ENCODE results near the gene SPPL3. TPM values are rescaled to one million over a fixed set of nuclear protein-coding genes. Genes with fewer than 3 reads are reported as not detected.
"Not testable (repeated sequence)": the region's sequence is repeated elsewhere in the genome, so short reads cannot be mapped to it uniquely, and the experiment has no call there.

SPPL3 gene
- total RNA-seq, 1 donor, result 44.5 TPM

- Histone ChIP-seq H3K4me3 (ENCODE audit: low read length) (no peak overlapping the region), H3K27me3 (ENCODE audit: insufficient read depth, low read length) (no peaks in the 10 kb centered on the region), H3K4me1 (ENCODE audit: insufficient read depth, low read length) (no peaks in the 10 kb centered on the region), H3K9me3 (ENCODE audit: low read depth, low read length) (no peaks in the 10 kb centered on the region)
Observed at GRCh38 chr12:120738252-120739030, 165.7 kb downstream of the SPPL3 start.

DNA sequence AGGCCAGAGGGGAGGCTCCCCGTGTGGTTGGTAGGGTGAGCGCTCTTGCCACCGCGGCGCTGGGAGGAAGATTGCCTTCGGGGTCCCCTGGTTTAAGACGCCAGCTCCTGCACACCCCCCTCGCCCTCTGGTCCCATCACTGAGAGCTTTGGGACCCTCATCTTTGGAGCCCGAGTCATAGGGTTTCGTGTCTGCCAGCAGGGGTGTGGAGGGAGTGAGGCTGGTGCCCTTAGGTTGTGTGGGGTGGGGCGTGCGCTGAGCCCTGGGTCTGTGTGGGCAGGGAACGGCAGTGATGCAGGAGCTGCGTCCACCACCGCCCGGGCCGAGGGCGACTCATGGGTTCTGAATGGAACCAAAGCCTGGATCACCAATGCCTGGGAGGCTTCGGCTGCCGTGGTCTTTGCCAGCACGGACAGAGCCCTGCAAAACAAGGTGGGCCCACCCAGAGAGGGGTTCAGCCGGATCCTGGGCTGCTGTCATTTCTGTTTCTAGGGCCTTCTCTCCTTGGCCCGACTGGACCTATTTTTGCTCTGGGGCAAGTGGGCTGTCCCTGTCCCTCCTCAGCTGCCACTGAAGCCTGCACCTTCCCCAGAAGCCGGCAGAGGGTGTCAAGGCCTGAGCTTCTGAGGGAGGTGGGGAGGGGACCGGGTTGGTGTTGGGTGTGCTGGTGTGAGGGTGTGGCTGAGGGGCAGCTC, 166.5 kb downstream of the SPPL3 start:
- Histone ChIP-seq H3K4me1 (ENCODE audit: insufficient read depth, low read length) (no peaks in the 10 kb centered on the region), H3K27me3 (ENCODE audit: insufficient read depth, low read length) (no peaks in the 10 kb centered on the region), H3K9me3 (ENCODE audit: low read depth, low read length) (no peaks in the 10 kb centered on the region), H3K4me3 (ENCODE audit: low read length) (no peak overlapping the region)

DNA sequence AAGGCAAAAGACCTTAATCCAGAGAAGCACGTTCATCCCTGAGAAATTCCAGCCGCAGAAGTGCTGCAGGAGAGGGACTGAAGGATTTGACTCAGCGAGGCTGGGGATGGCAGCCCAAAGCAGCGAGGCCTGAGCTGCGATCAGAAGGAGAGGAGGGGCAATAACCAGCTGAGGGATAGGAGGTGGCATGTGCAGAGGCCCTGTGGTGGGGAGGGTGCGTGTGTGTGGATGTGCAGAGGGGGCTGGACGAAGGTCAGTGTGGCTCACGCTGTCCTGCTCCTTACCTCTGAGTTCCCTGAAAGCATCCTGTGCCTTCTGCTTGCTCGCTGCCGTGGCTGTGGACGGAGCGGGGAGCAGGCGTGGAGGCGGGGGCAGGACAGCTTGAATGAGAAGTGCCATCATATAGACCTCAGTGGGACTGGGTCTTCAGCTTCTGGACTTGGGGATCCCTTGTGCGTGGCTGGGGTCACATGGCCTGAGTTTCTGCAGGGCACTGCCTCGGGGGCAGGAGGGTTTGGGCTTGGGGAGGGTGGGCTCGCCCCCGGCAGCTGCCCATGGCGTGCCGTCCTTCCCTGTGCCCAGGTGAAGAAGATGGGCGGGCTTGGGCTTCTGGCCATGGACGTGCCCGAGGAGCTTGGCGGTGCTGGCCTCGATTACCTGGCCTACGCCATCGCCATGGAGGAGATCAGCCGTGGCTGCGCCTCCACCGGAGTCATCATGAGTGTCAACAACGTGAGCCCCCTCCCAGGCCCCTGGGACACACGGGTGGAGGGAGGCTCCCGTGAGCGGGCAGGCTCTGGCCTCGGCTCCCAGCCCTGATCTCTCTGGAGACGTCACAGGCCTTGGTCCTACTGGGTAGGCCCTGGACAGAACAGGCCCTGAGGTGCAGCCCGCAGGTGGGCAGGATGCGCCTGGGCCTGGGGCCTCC, 167.5 kb downstream of the SPPL3 start:
- Histone ChIP-seq H3K9me3 (ENCODE audit: low read depth, low read length) (no peaks in the 10 kb centered on the region), H3K27me3 (ENCODE audit: insufficient read depth, low read length) (no peaks in the 10 kb centered on the region), H3K4me3 (ENCODE audit: low read length) (no peak overlapping the region), H3K4me1 (ENCODE audit: insufficient read depth, low read length) (no peaks in the 10 kb centered on the region)

GRCh38 chr12:120735181-120735580, 169.0 kb downstream of the SPPL3 start:
- Histone ChIP-seq H3K9me3 (ENCODE audit: low read depth, low read length) (no peaks in the 10 kb centered on the region), H3K4me1 (ENCODE audit: insufficient read depth, low read length) (no peaks in the 10 kb centered on the region), H3K27me3 (ENCODE audit: insufficient read depth, low read length) (no peaks in the 10 kb centered on the region), H3K4me3 (ENCODE audit: low read length) (no peak overlapping the region)

GRCh38 chr12:120734210-120734609, 169.9 kb downstream of the SPPL3 start:
- Histone ChIP-seq H3K27me3 (ENCODE audit: insufficient read depth, low read length) (no peaks in the 10 kb centered on the region), H3K9me3 (ENCODE audit: low read depth, low read length) (no peaks in the 10 kb centered on the region), H3K4me3 (ENCODE audit: low read length) (no peak overlapping the region), H3K4me1 (ENCODE audit: insufficient read depth, low read length) (no peaks in the 10 kb centered on the region)

DNA sequence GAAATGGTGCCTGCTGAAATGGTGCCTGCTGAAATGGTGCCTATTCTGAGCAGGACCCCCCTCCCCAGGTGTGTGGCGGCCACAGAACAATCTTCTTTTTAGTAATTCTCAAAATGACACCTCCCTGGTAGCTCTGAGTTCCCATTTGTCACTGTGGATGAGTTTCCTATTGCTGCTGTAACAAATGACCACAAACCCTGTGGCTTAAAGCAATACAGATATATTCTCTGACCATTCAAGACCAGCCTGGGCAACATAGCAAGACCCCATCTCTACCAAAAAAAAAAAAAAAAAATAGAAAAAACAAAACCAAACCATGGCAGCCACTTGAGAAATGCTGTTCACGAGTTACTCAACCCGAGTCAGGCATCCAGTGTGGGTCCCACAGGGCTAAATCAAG, 170.6 kb downstream of the SPPL3 start:
- no peaks in the 10 kb centered on the region for H3K9me3 ChIP-seq (ENCODE audit: low read depth, low read length)
- H3K27me3 ChIP-seq (ENCODE audit: insufficient read depth, low read length), result no peaks in the 10 kb centered on the region
- H3K4me3 ChIP-seq (ENCODE audit: low read length), result no peak overlapping the region
- H3K4me1 ChIP-seq (ENCODE audit: insufficient read depth, low read length), result no peaks in the 10 kb centered on the region

GRCh38 chr12:120732198-120732597, 172.0 kb downstream of the SPPL3 start:
- H3K9me3 ChIP-seq (ENCODE audit: low read depth, low read length); H3K27me3 ChIP-seq (ENCODE audit: insufficient read depth, low read length); H3K4me3 ChIP-seq (ENCODE audit: low read length); H3K4me1 ChIP-seq (ENCODE audit: insufficient read depth, low read length): not testable (repeated sequence)

GRCh38 chr12:120726961-120727360, 177.2 kb downstream of the SPPL3 start:
- Histone ChIP-seq H3K4me3 (ENCODE audit: low read length) (no peak overlapping the region), H3K9me3 (ENCODE audit: low read depth, low read length) (no peaks in the 10 kb centered on the region), H3K27me3 (ENCODE audit: insufficient read depth, low read length) (no peaks in the 10 kb centered on the region), H3K4me1 (ENCODE audit: insufficient read depth, low read length) (peaks cover 23% of the 10 kb centered on the region)

- H3K9me3 ChIP-seq (ENCODE audit: low read depth, low read length), result no peaks in the 10 kb centered on the region
- peak overlapping the region; percentile 67 for H3K4me3 ChIP-seq (ENCODE audit: low read length)
- no peaks in the 10 kb centered on the region for H3K27me3 ChIP-seq (ENCODE audit: insufficient read depth, low read length)
- H3K4me1 ChIP-seq (ENCODE audit: insufficient read depth, low read length), result peaks cover 28% of the 10 kb centered on the region
Observed at GRCh38 chr12:120726510-120726793, 177.7 kb downstream of the SPPL3 start.

- peak within 1 kb of the TSS; percentile 67 for H3K4me3 ChIP-seq (ENCODE audit: low read length)
- no peaks in the 10 kb centered on the region for H3K27me3 ChIP-seq (ENCODE audit: insufficient read depth, low read length)
- H3K9me3 ChIP-seq (ENCODE audit: low read depth, low read length), result no peaks in the 10 kb centered on the region
- H3K4me1 ChIP-seq (ENCODE audit: insufficient read depth, low read length), result peaks cover 34% of the 10 kb centered on the region
Observed at GRCh38 chr12:120725659-120726509, 178.3 kb downstream of the SPPL3 start, which contains the start of gene ACADS. ACADS (plus strand) TSS chr12:120725826; CDS start chr12:120725886, 60 bp downstream.

DNA sequence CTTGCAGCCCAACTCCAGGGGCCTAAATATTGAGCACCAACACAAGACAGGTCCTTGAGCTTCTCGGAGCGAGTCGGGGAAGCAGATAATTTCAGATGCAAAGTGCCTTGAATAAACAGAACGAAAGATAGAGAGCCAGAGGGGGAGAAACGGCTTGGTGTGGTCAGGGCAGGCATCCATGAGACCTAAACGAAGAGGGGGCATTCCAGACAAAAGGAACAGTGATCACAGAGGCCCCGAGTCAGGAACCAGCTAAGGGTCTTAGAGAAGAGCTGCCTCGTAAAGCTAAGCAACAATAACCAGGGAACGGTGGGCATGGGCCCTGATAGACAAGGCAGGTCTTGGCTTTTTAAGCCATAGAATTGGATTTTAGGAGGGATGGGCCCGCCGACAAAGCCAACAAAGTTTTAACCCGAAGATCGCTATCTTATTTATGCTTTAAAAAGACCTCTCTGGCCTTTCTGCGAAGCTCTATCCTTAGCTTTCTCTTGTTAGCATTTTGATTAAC, 179.0 kb downstream of the SPPL3 start:
- Histone ChIP-seq H3K4me1 (ENCODE audit: insufficient read depth, low read length) (peaks cover 41% of the 10 kb centered on the region), H3K4me3 (ENCODE audit: low read length) (peak overlapping the region; percentile 67), H3K9me3 (ENCODE audit: low read depth, low read length) (no peaks in the 10 kb centered on the region), H3K27me3 (ENCODE audit: insufficient read depth, low read length) (no peaks in the 10 kb centered on the region)

- Histone ChIP-seq H3K9me3 (ENCODE audit: low read depth, low read length) (no peaks in the 10 kb centered on the region), H3K4me1 (ENCODE audit: insufficient read depth, low read length) (peaks cover 46% of the 10 kb centered on the region), H3K4me3 (ENCODE audit: low read length) (no peak overlapping the region), H3K27me3 (ENCODE audit: insufficient read depth, low read length) (no peaks in the 10 kb centered on the region)
Observed at GRCh38 chr12:120724720-120725119, 179.4 kb downstream of the SPPL3 start.

GRCh38 chr12:120722784-120723183, 181.4 kb downstream of the SPPL3 start:
- H3K9me3 ChIP-seq (ENCODE audit: low read depth, low read length), result no peaks in the 10 kb centered on the region
- no peaks in the 10 kb centered on the region for H3K27me3 ChIP-seq (ENCODE audit: insufficient read depth, low read length)
- H3K4me3 ChIP-seq (ENCODE audit: low read length), result no peak overlapping the region
- peaks cover 51% of the 10 kb centered on the region for H3K4me1 ChIP-seq (ENCODE audit: insufficient read depth, low read length)

DNA sequence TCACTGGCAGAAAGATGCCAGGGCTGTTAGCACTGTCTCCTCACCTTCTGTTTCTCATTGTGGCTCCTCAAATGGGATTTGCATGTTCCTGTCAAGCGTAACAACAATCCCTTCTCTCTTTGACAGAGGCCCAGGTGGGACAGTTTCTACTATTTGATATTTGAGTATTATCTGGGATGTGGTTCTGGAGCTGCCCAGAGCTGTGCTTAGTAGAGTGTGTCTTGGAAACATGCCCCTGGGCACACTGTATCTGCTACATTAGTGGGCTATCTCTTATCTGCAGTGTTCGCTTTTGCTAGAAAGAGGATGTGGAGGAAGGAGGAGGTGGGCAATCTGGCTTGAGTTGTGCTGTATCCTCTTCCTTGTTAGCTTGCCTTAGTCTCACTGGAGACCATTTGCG, 182.3 kb downstream of the SPPL3 start:
- no peak overlapping the region for H3K4me3 ChIP-seq (ENCODE audit: low read length)

More for the DNA sequence above, 182.3 kb downstream of the SPPL3 start:
- Histone ChIP-seq H3K27me3 (ENCODE audit: insufficient read depth, low read length) (no peaks in the 10 kb centered on the region), H3K9me3 (ENCODE audit: low read depth, low read length) (no peaks in the 10 kb centered on the region), H3K4me1 (ENCODE audit: insufficient read depth, low read length) (peaks cover 51% of the 10 kb centered on the region)

Data from mononuclear cell (primary cell).